AG04450 (cell line): ENCODE results near the gene FRK. TPM values are rescaled to one million over a fixed set of nuclear protein-coding genes. Genes with fewer than 3 reads are reported as not detected.

Experiments used
- CTCF ChIA-PET: fragments of 300-600, 350-600 bp; formaldehyde crosslinking; extraction: SDS; loops from one replicate; lab custom pipeline; 2022; ENCODE audit warnings: antibody characterized with exemption, inconsistent platforms; lab: Charles Lee
- POLR2A ChIA-PET: fragments of 350-600 bp; formaldehyde crosslinking; extraction: SDS; loops from one replicate; lab custom pipeline; 2021; ENCODE audit warnings: antibody characterized with exemption, inconsistent platforms; lab: Yijun Ruan, JAX
- DNase-seq: peaks from one replicate; pipeline ENCODE4 v3.0.0-alpha.2; 2011; ENCODE audit warnings: low read depth, low spot score
- H3K27ac ChIP-seq: one replicate; pipeline ENCODE4 v1.5.1; 2012; ENCODE audit warnings: low read depth, low read length, control low read depth
- H3K27me3 ChIP-seq: one replicate; pipeline ENCODE4 v1.6.0; 2012; ENCODE audit warnings: low read length; ENCODE audit not compliant: control insufficient read depth, insufficient read depth
- H3K4me3 ChIP-seq: 2 replicates; pipeline ENCODE4 v1.5.1; 2011; ENCODE audit warnings: mild to moderate bottlenecking, low read depth, low read length, control low read depth
- H3K9me3 ChIP-seq: 2 replicates; pipeline ENCODE4 v1.5.1; 2012; ENCODE audit warnings: low read length; ENCODE audit not compliant: control insufficient read depth, insufficient read depth
- CTCF ChIP-seq: IDR thresholded peaks from 2 replicates; pipeline ENCODE4 v1.5.1; 2011; ENCODE audit warnings: low read depth, low read length, control low read depth, inconsistent platforms
- polyA plus RNA-seq: library from polyadenylated mRNA; depleted of rRNA; stranded (reverse); fragments of >200 nt; gene quantifications from 2 replicates; pipeline ENCODE4 v1.2.3, GENCODE V29; 2011

The FRK gene
- polyA plus RNA-seq, 1 experiment: 0.43 TPM

GRCh38 chr6:116027801-116028200 is 32.9 kb downstream of the FRK start:
- no peak for TF ChIP-seq CTCF
- ChIA-PET POLR2A (no interaction called here), CTCF (interaction anchor here (1.0 to 1.2 kb wide), 2 partner anchors 17 to 84 kb away, joined by 3 to 7 read pairs; no protein-coding TSS in a partner anchor)
- no peak overlapping the region for H3K27ac ChIP-seq
- H3K4me3 ChIP-seq: no peak overlapping the region
- no peaks in the 10 kb centered on the region for H3K27me3 ChIP-seq
- no peaks in the 10 kb centered on the region for H3K9me3 ChIP-seq
- DNase-seq: no peak

- POLR2A ChIA-PET: no interaction called here
- Histone ChIP-seq H3K4me3 (no peak overlapping the region), H3K27ac (no peak overlapping the region), H3K9me3 (no peaks in the 10 kb centered on the region), H3K27me3 (no peaks in the 10 kb centered on the region)
- DNase-seq: no peak
- no peak for TF ChIP-seq CTCF
- CTCF ChIA-PET: interaction anchor here (0.9 to 1.2 kb wide), 2 partner anchors 13 to 14 kb away, joined by 3 to 4 read pairs; no protein-coding TSS in a partner anchor
Observed at GRCh38 chr6:116025405-116025804, 35.3 kb downstream of the FRK start.

GRCh38 chr6:116022841-116023445 is 37.7 kb downstream of the FRK start:
- TF ChIP-seq CTCF: no peak
- ChIA-PET POLR2A (no interaction called here), CTCF (interaction anchor here (1.0 to 1.8 kb wide), 5 partner anchors 10 to 89 kb away, joined by 3 to 8 read pairs (median 4); partner anchors contain the start of gene FRK)
- no peaks in the 10 kb centered on the region for H3K9me3 ChIP-seq
- no peaks in the 10 kb centered on the region for H3K27me3 ChIP-seq
- H3K4me3 ChIP-seq: no peak overlapping the region
- no peak for DNase-seq
- H3K27ac ChIP-seq: no peak overlapping the region

GRCh38 chr6:116020738-116021137 is 40.0 kb downstream of the FRK start:
- no peak overlapping the region for H3K4me3 ChIP-seq
- POLR2A ChIA-PET: no interaction called here
- CTCF ChIA-PET: interaction anchor here (1.1 to 1.4 kb wide), 2 partner anchors 9 to 40 kb away, joined by 3 to 14 read pairs; partner anchors contain the start of gene FRK
- TF ChIP-seq CTCF: no peak
- no peaks in the 10 kb centered on the region for H3K27me3 ChIP-seq
- DNase-seq: no peak
- H3K9me3 ChIP-seq: no peaks in the 10 kb centered on the region
- H3K27ac ChIP-seq: no peak overlapping the region

- no peak for TF ChIP-seq CTCF
- no peak for DNase-seq
- CTCF ChIA-PET: interaction anchor here (1.4 to 2.7 kb wide), 5 partner anchors 8 to 93 kb away, joined by 3 to 14 read pairs (median 6); partner anchors contain the start of gene FRK
- no peak overlapping the region for H3K4me3 ChIP-seq
- no peaks in the 10 kb centered on the region for H3K9me3 ChIP-seq
- H3K27ac ChIP-seq: no peak overlapping the region
- POLR2A ChIA-PET: no interaction called here
- no peaks in the 10 kb centered on the region for H3K27me3 ChIP-seq
Observed at GRCh38 chr6:116019428-116019827, 41.3 kb downstream of the FRK start.
